Measurements from ENCODE around the gene TMEM117.
"Not testable (repeated sequence)": the region's sequence is repeated elsewhere in the genome, so short reads cannot be mapped to it uniquely, and the experiment has no call there.

TMEM117 gene

DNA sequence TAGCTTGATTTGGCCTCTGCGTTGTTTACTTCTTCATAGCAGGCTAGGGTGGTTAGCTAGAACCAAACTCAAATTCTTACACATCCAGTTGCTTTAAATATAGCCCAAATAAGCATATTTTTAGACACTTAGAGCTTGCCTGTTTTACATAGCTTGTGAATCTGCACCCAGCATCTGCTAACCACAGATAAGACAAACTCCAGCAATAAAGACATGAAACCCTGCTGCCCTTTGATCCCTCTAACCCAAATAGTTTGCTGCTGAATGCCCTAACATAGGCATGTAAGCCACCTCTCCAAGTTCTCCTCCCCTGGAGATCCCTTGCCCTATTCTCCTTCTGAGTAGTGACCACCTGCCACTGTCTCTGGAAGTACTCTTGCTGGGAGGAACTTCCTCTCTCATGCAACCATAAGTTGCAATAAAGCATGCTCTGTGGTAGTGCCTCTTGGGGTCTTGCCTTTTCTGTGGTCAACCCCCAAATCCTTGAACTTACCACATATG is 185.6 kb downstream of the TMEM117 start:
- TF ChIP-seq, protein P1, sequence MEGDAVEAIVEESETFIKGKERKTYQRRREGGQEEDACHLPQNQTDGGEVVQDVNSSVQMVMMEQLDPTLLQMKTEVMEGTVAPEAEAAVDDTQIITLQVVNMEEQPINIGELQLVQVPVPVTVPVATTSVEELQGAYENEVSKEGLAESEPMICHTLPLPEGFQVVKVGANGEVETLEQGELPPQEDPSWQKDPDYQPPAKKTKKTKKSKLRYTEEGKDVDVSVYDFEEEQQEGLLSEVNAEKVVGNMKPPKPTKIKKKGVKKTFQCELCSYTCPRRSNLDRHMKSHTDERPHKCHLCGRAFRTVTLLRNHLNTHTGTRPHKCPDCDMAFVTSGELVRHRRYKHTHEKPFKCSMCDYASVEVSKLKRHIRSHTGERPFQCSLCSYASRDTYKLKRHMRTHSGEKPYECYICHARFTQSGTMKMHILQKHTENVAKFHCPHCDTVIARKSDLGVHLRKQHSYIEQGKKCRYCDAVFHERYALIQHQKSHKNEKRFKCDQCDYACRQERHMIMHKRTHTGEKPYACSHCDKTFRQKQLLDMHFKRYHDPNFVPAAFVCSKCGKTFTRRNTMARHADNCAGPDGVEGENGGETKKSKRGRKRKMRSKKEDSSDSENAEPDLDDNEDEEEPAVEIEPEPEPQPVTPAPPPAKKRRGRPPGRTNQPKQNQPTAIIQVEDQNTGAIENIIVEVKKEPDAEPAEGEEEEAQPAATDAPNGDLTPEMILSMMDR (IDR thresholded peaks at IDR 0.05), result no peak
- H3K4me3 ChIP-seq (ENCODE audit: low read depth in 1 of 2, low read length in 1 of 2), result no peak overlapping the region

DNA sequence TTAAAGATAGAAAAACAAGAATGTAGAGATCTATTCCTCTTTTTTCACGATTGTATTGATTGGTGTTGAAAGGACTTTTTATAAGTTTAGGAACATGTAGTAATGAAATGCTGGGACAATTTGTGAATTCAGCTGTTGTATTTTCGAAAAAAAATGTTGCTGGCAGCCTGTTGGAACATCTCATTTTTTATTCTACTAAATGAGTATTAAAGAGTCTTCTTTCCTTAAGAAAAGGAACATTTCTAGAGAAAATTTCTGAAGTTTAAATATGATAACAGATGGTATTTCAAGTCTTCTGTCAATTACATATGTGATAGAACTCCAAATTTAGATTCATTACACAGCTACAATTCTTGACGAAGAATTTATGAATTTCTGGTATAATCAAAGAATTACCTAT is 189.6 kb downstream of the TMEM117 start:
- Histone ChIP-seq H3K4me3 (ENCODE audit: low read depth in 1 of 2, low read length in 1 of 2) (no peak overlapping the region), H3K27me3 (no peaks in the 10 kb centered on the region), H3K27ac (no peak overlapping the region), H3K36me3 (no peaks in the 10 kb centered on the region), H3K9me3 (no peaks in the 10 kb centered on the region), H3K4me1 (ENCODE audit: control insufficient read depth in 1 of 2, insufficient read depth in 1 of 2, low read depth in 1 of 2, low read length in 1 of 2) (no peaks in the 10 kb centered on the region)
- TF ChIP-seq, protein P1 (IDR thresholded peaks at IDR 0.05), result no peak

More for the DNA sequence above, 185.6 kb downstream of the TMEM117 start:
- H3K36me3 ChIP-seq, result no peaks in the 10 kb centered on the region
- H3K27ac ChIP-seq, result no peak overlapping the region
- no peaks in the 10 kb centered on the region for H3K27me3 ChIP-seq
- no peaks in the 10 kb centered on the region for H3K4me1 ChIP-seq (ENCODE audit: control insufficient read depth in 1 of 2, insufficient read depth in 1 of 2, low read depth in 1 of 2, low read length in 1 of 2)
- H3K9me3 ChIP-seq, result no peaks in the 10 kb centered on the region

DNA sequence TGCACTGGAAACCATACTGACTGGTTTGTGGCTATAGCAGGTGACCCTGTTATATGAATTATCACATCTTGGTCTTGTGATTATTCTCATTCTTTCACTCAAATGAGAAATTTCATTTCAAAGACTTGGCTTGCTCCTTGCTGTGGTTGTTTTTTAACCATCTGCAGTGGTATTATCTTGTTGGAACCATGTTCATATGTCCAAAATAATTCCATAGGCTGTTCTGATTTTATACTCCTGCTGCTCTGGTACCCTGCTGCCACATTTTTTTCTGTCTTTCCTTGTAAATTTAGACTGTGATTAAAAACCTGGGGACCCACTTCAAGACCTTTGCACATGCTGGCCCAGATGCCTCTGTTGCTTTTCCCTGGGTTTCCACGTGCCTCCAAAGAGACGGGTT is 190.2 kb downstream of the TMEM117 start:
- Histone ChIP-seq H3K27me3 (no peaks in the 10 kb centered on the region), H3K27ac (no peak overlapping the region), H3K9me3 (no peaks in the 10 kb centered on the region), H3K4me3 (ENCODE audit: low read depth in 1 of 2, low read length in 1 of 2) (no peak overlapping the region), H3K36me3 (no peaks in the 10 kb centered on the region), H3K4me1 (ENCODE audit: control insufficient read depth in 1 of 2, insufficient read depth in 1 of 2, low read depth in 1 of 2, low read length in 1 of 2) (no peaks in the 10 kb centered on the region)
- TF ChIP-seq, protein P1 (IDR thresholded peaks at IDR 0.05), result no peak

DNA sequence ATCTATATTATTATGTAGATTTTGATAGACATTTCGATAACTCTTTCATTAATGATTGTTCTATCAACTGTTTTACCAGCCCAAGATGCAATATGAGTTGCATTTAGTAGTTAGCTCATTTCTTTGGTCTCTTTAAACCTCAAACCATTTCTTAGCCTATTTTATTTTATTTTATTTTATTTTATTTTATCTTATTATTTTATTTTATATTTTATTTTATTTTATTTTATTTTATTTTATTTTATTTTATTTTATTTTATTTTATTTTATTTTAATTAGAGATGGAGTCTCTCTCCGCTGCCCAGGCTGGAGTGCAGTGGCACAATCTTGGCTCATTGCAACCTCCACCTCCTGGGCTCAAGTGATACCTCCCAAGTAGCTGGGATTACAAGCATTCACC is 191.0 kb downstream of the TMEM117 start:
- not testable (repeated sequence) for H3K27ac ChIP-seq; H3K27me3 ChIP-seq; H3K36me3 ChIP-seq; H3K9me3 ChIP-seq; H3K4me3 ChIP-seq (ENCODE audit: low read depth in 1 of 2, low read length in 1 of 2); H3K4me1 ChIP-seq (ENCODE audit: control insufficient read depth in 1 of 2, insufficient read depth in 1 of 2, low read depth in 1 of 2, low read length in 1 of 2)

DNA sequence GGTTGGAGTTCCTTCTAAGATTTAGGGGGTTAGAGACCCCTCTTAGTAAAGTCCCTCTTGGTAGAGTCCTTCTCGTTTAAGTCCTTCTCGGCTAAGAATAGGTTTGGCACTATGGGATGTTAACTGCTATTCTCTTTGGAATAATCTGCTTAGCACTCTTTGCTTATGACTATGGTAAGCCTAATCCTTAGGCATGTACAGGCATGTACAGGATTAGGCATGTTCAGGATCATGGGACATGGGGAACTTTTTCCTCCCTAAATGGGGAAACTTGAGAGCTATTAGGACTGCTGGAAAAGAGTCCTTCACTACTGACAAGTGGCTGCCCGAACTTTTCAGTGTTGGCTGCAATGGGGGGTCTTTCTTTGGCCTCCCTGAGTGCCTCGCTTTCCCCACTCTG is 193.3 kb downstream of the TMEM117 start:
- Histone ChIP-seq H3K27me3 (no peaks in the 10 kb centered on the region), H3K4me3 (ENCODE audit: low read depth in 1 of 2, low read length in 1 of 2) (no peak overlapping the region)

DNA sequence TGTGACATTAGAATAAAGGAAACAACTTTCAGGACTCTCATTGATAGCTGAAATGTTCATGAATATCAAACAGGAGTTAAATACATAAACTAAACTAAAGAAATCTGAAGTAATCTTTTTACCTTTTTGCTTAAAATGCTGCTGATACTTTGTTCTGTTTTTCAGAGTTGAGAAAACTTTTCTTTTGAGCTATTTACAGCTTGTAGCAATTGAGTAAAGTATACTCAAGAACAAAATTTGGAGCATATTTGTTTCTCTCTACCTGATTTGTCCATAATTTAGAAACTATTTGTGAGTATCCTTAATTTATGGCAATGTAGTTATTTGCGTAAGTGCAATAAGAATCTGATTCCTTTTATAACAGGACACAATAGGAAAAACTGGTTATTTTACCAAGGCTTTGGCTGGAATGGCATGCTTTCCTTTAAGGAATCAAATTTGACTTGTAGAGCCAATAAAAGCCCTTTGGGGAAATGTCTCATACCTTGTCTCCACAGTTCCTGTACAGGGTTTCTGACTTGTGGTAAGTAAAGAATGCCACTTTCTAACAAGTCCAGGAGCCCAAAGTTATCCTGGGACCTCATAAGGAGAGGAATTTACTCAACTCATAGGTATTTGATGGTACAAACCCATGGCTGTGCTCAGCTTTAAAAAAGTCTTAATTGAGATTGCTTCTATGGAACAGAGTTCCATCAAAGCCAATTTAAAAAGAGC is 195.7 kb downstream of the TMEM117 start:
- H3K9me3 ChIP-seq, result no peaks in the 10 kb centered on the region
- TF ChIP-seq, protein P1 (IDR thresholded peaks at IDR 0.05), result no peak

More for the DNA sequence above, 193.3 kb downstream of the TMEM117 start:
- Histone ChIP-seq H3K4me1 (ENCODE audit: control insufficient read depth in 1 of 2, insufficient read depth in 1 of 2, low read depth in 1 of 2, low read length in 1 of 2) (no peaks in the 10 kb centered on the region), H3K9me3 (no peaks in the 10 kb centered on the region), H3K27ac (no peak overlapping the region), H3K36me3 (no peaks in the 10 kb centered on the region)
- TF ChIP-seq, protein P1 (IDR thresholded peaks at IDR 0.05), result no peak

More for the DNA sequence above, 195.7 kb downstream of the TMEM117 start:
- H3K27me3 ChIP-seq, result no peaks in the 10 kb centered on the region
- H3K4me1 ChIP-seq (ENCODE audit: control insufficient read depth in 1 of 2, insufficient read depth in 1 of 2, low read depth in 1 of 2, low read length in 1 of 2), result no peaks in the 10 kb centered on the region
- H3K4me3 ChIP-seq (ENCODE audit: low read depth in 1 of 2, low read length in 1 of 2), result no peak overlapping the region
- H3K27ac ChIP-seq, result no peak overlapping the region
- no peaks in the 10 kb centered on the region for H3K36me3 ChIP-seq
